H1 (cell line): ENCODE results near the gene SARS2. TPM values are rescaled to one million over a fixed set of nuclear protein-coding genes. Genes with fewer than 3 reads are reported as not detected.
A peak's percentile ranks its signal among the peaks of the same experiment; 100 is the strongest.

Source experiments
- CTCF ChIA-PET: fragments of 300-600 bp; sonication (Branson Sonifier 250); formaldehyde crosslinking; loops from one replicate; lab custom pipeline; 2021; ENCODE audit not compliant: partially characterized antibody; lab: Charles Lee
- POLR2A ChIA-PET: fragments of 300-600 bp; sonication (Branson Sonifier 250); formaldehyde crosslinking; loops from one replicate; lab custom pipeline; 2021; ENCODE audit warnings: inconsistent platforms; ENCODE audit not compliant: partially characterized antibody; lab: Charles Lee
- DNase-seq, 2 experiments: peaks; one replicate each; pipeline versions ENCODE4 v3.0.0 to v3.0.0-alpha.2; 2010 to 2022; ENCODE audit warnings: low spot score in 2 of 2, low read depth in 1 of 2, mixed read lengths in 1 of 2
- FAIRE-seq: peaks from 2 replicates; lab custom pipeline; 2011; peaks lifted over from hg19 to GRCh38; lab: Jason Lieb, UNC
- H2AFZ ChIP-seq: 2 replicates; pipeline ENCODE4 v1.8.1; 2012; ENCODE audit warnings: low read length, inconsistent platforms
- H2AK5ac ChIP-seq: 2 replicates; pipeline ENCODE4 v1.6.1; 2013; ENCODE audit warnings: low read depth, low read length
- H2BK120ac ChIP-seq: replicated peaks from 2 replicates; pipeline ENCODE3; 2013; ENCODE audit warnings: low read depth, low read length, inconsistent platforms
- H2BK12ac ChIP-seq: 2 replicates; pipeline ENCODE4 v1.6.1; 2013; ENCODE audit warnings: low read depth, low read length
- H2BK15ac ChIP-seq: 2 replicates; pipeline ENCODE4 v1.6.1; 2013; ENCODE audit warnings: low read length
- H2BK20ac ChIP-seq: 2 replicates; pipeline ENCODE4 v1.6.1; 2013; ENCODE audit warnings: low read length
- H2BK5ac ChIP-seq: 2 replicates; pipeline ENCODE4 v1.6.1; 2013; ENCODE audit warnings: low read depth, low read length
- H3K14ac ChIP-seq: 2 replicates; pipeline ENCODE4 v1.6.1; 2013; ENCODE audit warnings: inconsistent platforms; ENCODE audit not compliant: insufficient read length
- H3K18ac ChIP-seq: 2 replicates; pipeline ENCODE4 v1.6.1; 2013; ENCODE audit warnings: low read length; ENCODE audit errors: extremely low read depth
- H3K23ac ChIP-seq: 2 replicates; pipeline ENCODE4 v1.6.1; 2013; ENCODE audit warnings: inconsistent platforms; ENCODE audit not compliant: insufficient read length
- H3K23me2 ChIP-seq: 2 replicates; pipeline ENCODE4 v1.6.1; 2013; ENCODE audit warnings: low read depth, low read length
- H3K27ac ChIP-seq: 2 replicates; pipeline ENCODE4 v1.6.1; 2011; ENCODE audit warnings: low read depth, low read length, inconsistent platforms
- H3K27me3 ChIP-seq, 4 experiments: replicated peaks in 1 of 4; 1 replicate in 1 of 4; 2 replicates in 3 of 4; pipeline versions ENCODE4 v1.6.1 to v1.8.1; 2011 to 2013; ENCODE audit warnings: low read length in 3 of 4, mild to moderate bottlenecking in 3 of 4, inconsistent platforms in 2 of 4, mixed read lengths in 2 of 4, moderate library complexity in 1 of 4; ENCODE audit not compliant: control insufficient read depth in 3 of 4, insufficient read depth in 3 of 4; ENCODE audit errors: extremely low read depth in 1 of 4
- H3K36me3 ChIP-seq, 4 experiments: 2 replicates each; pipeline versions ENCODE4 v1.6.1 to v1.8.1; 2011 to 2013; ENCODE audit warnings: mild to moderate bottlenecking in 4 of 4, low read length in 3 of 4, moderate library complexity in 2 of 4, control low read depth in 1 of 4, inconsistent platforms in 1 of 4; ENCODE audit not compliant: insufficient read depth in 4 of 4, control insufficient read depth in 2 of 4
- H3K4ac ChIP-seq: replicated peaks from 2 replicates; pipeline ENCODE3; 2013; ENCODE audit warnings: low read length, low read depth, mixed read lengths, inconsistent platforms; ENCODE audit not compliant: insufficient read length
- H3K4me1 ChIP-seq, 4 experiments: replicated peaks in 1 of 4; 1 replicate in 1 of 4; 2 replicates in 3 of 4; pipeline versions ENCODE4 v1.6.1 to v1.8.1; 2011 to 2013; ENCODE audit warnings: low read length in 3 of 4, inconsistent platforms in 2 of 4, mixed read lengths in 1 of 4; ENCODE audit not compliant: insufficient read depth in 4 of 4, control insufficient read depth in 3 of 4
- H3K4me2 ChIP-seq, 2 experiments: 2 replicates each; pipeline versions ENCODE4 v1.6.1 to v1.8.1; 2011 to 2013; ENCODE audit warnings: low read depth in 2 of 2, low read length in 2 of 2, control low read depth in 1 of 2, inconsistent platforms in 1 of 2, mild to moderate bottlenecking in 1 of 2; ENCODE audit not compliant: insufficient read depth in 1 of 2
- H3K4me3 ChIP-seq, 4 experiments: fragments of 200-600, 300-600 bp in 1 of 4; sonication (generic), shearing (Covaris generic), sonication (Bioruptor Twin) in 1 of 4; 2 replicates each; pipeline versions ENCODE4 v1.5.1 to v1.8.1; 2011 to 2016; ENCODE audit warnings: low read length in 4 of 4, low read depth in 3 of 4, control low read depth in 2 of 4, inconsistent platforms in 2 of 4, mild to moderate bottlenecking in 2 of 4, mixed read lengths in 1 of 4, moderate library complexity in 1 of 4; ENCODE audit not compliant: insufficient read depth in 2 of 4; ENCODE audit errors: extremely low read depth in 1 of 4
- H3K56ac ChIP-seq: replicated peaks from 2 replicates; pipeline ENCODE3; 2013; ENCODE audit warnings: low read depth, mild to moderate bottlenecking, mixed read lengths, low read length, inconsistent platforms; ENCODE audit not compliant: insufficient read length
- H3K79me1 ChIP-seq: 2 replicates; pipeline ENCODE4 v1.6.1; 2013; ENCODE audit warnings: low read depth, low read length, control low read depth
- H3K79me2 ChIP-seq, 2 experiments: 2 replicates each; pipeline versions ENCODE4 v1.6.1 to v1.8.1; 2012 to 2013; ENCODE audit warnings: low read length in 2 of 2, mild to moderate bottlenecking in 2 of 2, inconsistent platforms in 1 of 2; ENCODE audit not compliant: insufficient read depth in 2 of 2, control insufficient read depth in 1 of 2
- H3K9ac ChIP-seq, 4 experiments: replicated peaks in 1 of 4; 1 replicate in 1 of 4; 2 replicates in 3 of 4; pipeline versions ENCODE4 v1.6.1 to v1.8.1; 2011 to 2013; ENCODE audit warnings: low read depth in 3 of 4, low read length in 3 of 4, control low read depth in 2 of 4, mild to moderate bottlenecking in 2 of 4, moderate library complexity in 2 of 4, inconsistent platforms in 1 of 4; ENCODE audit errors: extremely low read depth in 1 of 4
- H3K9me3 ChIP-seq, 2 experiments: 2 replicates each; pipeline versions ENCODE4 v1.6.1 to v1.8.1; 2012 to 2013; ENCODE audit warnings: mild to moderate bottlenecking in 2 of 2, moderate library complexity in 2 of 2, control low read depth in 1 of 2, inconsistent platforms in 1 of 2, low read depth in 1 of 2, low read length in 1 of 2, mixed read lengths in 1 of 2; ENCODE audit not compliant: insufficient read depth in 2 of 2
- H4K20me1 ChIP-seq, 2 experiments: replicated peaks in 1 of 2; 2 replicates each; pipeline versions ENCODE3 to v1.8.1; 2011 to 2013; ENCODE audit warnings: inconsistent platforms in 2 of 2, low read length in 2 of 2, mild to moderate bottlenecking in 1 of 2; ENCODE audit not compliant: insufficient read depth in 2 of 2, control insufficient read depth in 1 of 2
- H4K5ac ChIP-seq: 2 replicates; pipeline ENCODE4 v1.6.1; 2013; ENCODE audit warnings: low read length, low read depth, mixed read lengths, inconsistent platforms; ENCODE audit not compliant: insufficient read length
- H4K8ac ChIP-seq: 2 replicates; pipeline ENCODE4 v1.8.0; 2013; ENCODE audit warnings: mild to moderate bottlenecking, moderate library complexity, low read length, inconsistent platforms; ENCODE audit not compliant: insufficient read depth; ENCODE audit errors: extremely low read depth
- H4K91ac ChIP-seq: replicated peaks from 2 replicates; pipeline ENCODE3; 2013; ENCODE audit warnings: low read length, mixed read lengths, inconsistent platforms; ENCODE audit not compliant: insufficient read length
- ASH2L ChIP-seq: fragments of 200-600, 300-600 bp; sonication (generic); IDR thresholded peaks from one replicate; pipeline ENCODE4 v1.7.1; 2017; ENCODE audit warnings: low read length
- CBX5 ChIP-seq: fragments of 300-800, 300-1000 bp; sonication (generic); IDR thresholded peaks from 2 replicates; pipeline ENCODE4 v1.7.1; 2016; ENCODE audit warnings: antibody characterized with exemption, low read length, low read depth
- GTF2F1 ChIP-seq: IDR thresholded peaks from 2 replicates; pipeline ENCODE4 v1.6.1; 2012; ENCODE audit warnings: low read depth, low read length, improper control_type of control experiment, borderline replicate concordance
- JUND ChIP-seq: IDR thresholded peaks from 2 replicates; pipeline ENCODE4 v1.6.1; 2011; ENCODE audit warnings: mild to moderate bottlenecking, improper control_type of control experiment, low read length
- KDM1A ChIP-seq: fragments of 200-600, 300-600 bp; sonication (generic); IDR thresholded peaks from 2 replicates; pipeline ENCODE4 v1.7.1; 2016; ENCODE audit warnings: mild to moderate bottlenecking, low read length, borderline replicate concordance
- PHF8 ChIP-seq: fragments of 200-600 bp; sonication (generic); conservative IDR thresholded peaks from 2 replicates; pipeline ENCODE4 v1.7.1; 2012; ENCODE audit warnings: low read depth, mild to moderate bottlenecking, inconsistent platforms, low read length, moderate library complexity
- RFX5 ChIP-seq: IDR thresholded peaks from 2 replicates; pipeline ENCODE4 v1.6.1; 2011; ENCODE audit warnings: low read depth, low read length, improper control_type of control experiment, borderline replicate concordance
- SIN3A ChIP-seq, 2 experiments: IDR thresholded peaks in 1 of 2; conservative IDR thresholded peaks in 1 of 2; 2 replicates each; pipeline ENCODE4 v1.6.1; 2011 to 2012; ENCODE audit warnings: low read length in 2 of 2, improper control_type of control experiment in 1 of 2, low read depth in 1 of 2, mild to moderate bottlenecking in 1 of 2
- SIRT6 ChIP-seq: IDR thresholded peaks from one replicate; pipeline ENCODE4 v1.7.1; 2012; ENCODE audit warnings: low read length, inconsistent platforms
- SIX5 ChIP-seq: IDR thresholded peaks from 2 replicates; pipeline ENCODE4 v1.6.1; 2011; ENCODE audit warnings: mild to moderate bottlenecking, low read depth, low read length
- TBP ChIP-seq: IDR thresholded peaks from 2 replicates; pipeline ENCODE4 v1.6.1; 2011; ENCODE audit warnings: low read depth, low read length, improper control_type of control experiment
- USF2 ChIP-seq: IDR thresholded peaks from 2 replicates; pipeline ENCODE4 v1.6.1; 2011; ENCODE audit warnings: low read length, improper control_type of control experiment
- YY1 ChIP-seq: IDR thresholded peaks from 2 replicates; pipeline ENCODE4 v1.6.1; 2011; ENCODE audit warnings: low read depth, mild to moderate bottlenecking, low read length
- WGBS, 2 experiments: shearing (Covaris generic) in 1 of 2; methylation state at CpG; one replicate each; pipeline versions ENCODE4 v1.1.6 to v1.1.7; 2013 to 2015; ENCODE audit warnings: low lambda C conversion rate in 2 of 2, mixed read lengths in 2 of 2, inconsistent platforms in 1 of 2, low coverage in 1 of 2, missing lambda C conversion rate in 1 of 2; ENCODE audit not compliant: insufficient replicate concordance in 2 of 2, insufficient coverage in 1 of 2, insufficient read length in 1 of 2; ENCODE audit errors: extremely low coverage in 1 of 2, missing lambda C conversion rate in 1 of 2; 5-methylcytosine and 5-hydroxymethylcytosine counted together
- polyA plus RNA-seq, 7 experiments: library from polyadenylated mRNA; depleted of rRNA in 3 of 7; stranded (reverse) in 5 of 7; unstranded in 2 of 7; fragments of >200 nt in 5 of 7; fragments of 200-250 nt in 2 of 7; gene quantifications; 1 replicate in 5 of 7; 2 replicates in 1 of 7; 4 replicates in 1 of 7; pipeline versions ENCODE4 v1.2.1 to v1.2.3, GENCODE V29; 2011 to 2013; ENCODE audit warnings: missing spikeins in 2 of 7, mixed read lengths in 2 of 7
- total RNA-seq: library from RNA; stranded (reverse); fragmentation: NEBNext Ultra II Directional; extraction: Animal tissue kit (Norgen Biotek cat#: 25700); gene quantifications from 2 replicates; pipeline ENCODE4 v1.2.1, GENCODE V29; 2021

SARS2 gene
- total and polyA plus RNA-seq, 2 of the 8 experiments (the other 6 are each of a cell fraction or from before 2014, with no cell fraction given): 68.0 to 102 TPM

- no peak overlapping the region for H3K56ac ChIP-seq
- peaks cover 0 to 11% (median 5%) of the 10 kb centered on the region in 4 experiments; a peak in 5 of 7 replicates for H3K27me3 ChIP-seq
- peak overlapping the region; percentile 45 for H4K91ac ChIP-seq
- no peak overlapping the region for H2BK20ac ChIP-seq
- H3K79me2 ChIP-seq: no peaks in the 10 kb centered on the region
- peaks cover 0 to 7% (median 4%) of the 10 kb centered on the region in 4 experiments; a peak in 5 of 7 replicates for H3K4me1 ChIP-seq
- no peak overlapping the region for H3K14ac ChIP-seq
- H3K23me2 ChIP-seq: peaks cover 7% of the 10 kb centered on the region; the same call in 1 of the 2 replicates
- no peak overlapping the region for H3K4ac ChIP-seq
- no peak overlapping the region for H2BK12ac ChIP-seq
- no peaks in the 10 kb centered on the region for H3K79me1 ChIP-seq
- H4K20me1 ChIP-seq: no peaks in the 10 kb centered on the region
- no peak overlapping the region for H2BK120ac ChIP-seq
- H2BK5ac ChIP-seq: no peak overlapping the region
- 0 out of 2 replicates have a peak overlapping the region, but pooled peaks have one; percentile 22 for H3K18ac ChIP-seq
- DNase-seq (no peak), FAIRE-seq (no peak)
- no peak overlapping the region for H4K5ac ChIP-seq
- no peaks in the 10 kb centered on the region for H3K36me3 ChIP-seq
- H4K8ac ChIP-seq: no peak overlapping the region
- no peak overlapping the region for H2AFZ ChIP-seq
- no peak overlapping the region for H2BK15ac ChIP-seq
- 93% methylated on average over 3 of the region's 19 CpGs; no CpG with 5 or more reads in 1 of the 2 experiments for WGBS, 2 experiments
- no peak overlapping the region for H3K27ac ChIP-seq
- H3K4me2 ChIP-seq: peak overlapping the region; percentile 74 to 79; a peak in 3 of 4 replicates
- H3K9ac ChIP-seq: no peak overlapping the region
- POLR2A ChIA-PET: interaction anchor here (0.6 to 3.4 kb wide), 10 partner anchors 10 to 462 kb away, joined by 3 to 33 read pairs (median 4); partner anchors contain the start of genes FBXO17, HNRNPL, NFKBIB and SIRT2
- no peak overlapping the region for H2AK5ac ChIP-seq
- H3K9me3 ChIP-seq: no peaks in the 10 kb centered on the region
- peak overlapping the region in 2 of 4 experiments; percentile 50 to 63; a peak in 3 of 8 replicates for H3K4me3 ChIP-seq
- H3K23ac ChIP-seq: no peak overlapping the region
- CTCF ChIA-PET: interaction anchor here (0.5 to 3.3 kb wide), 7 partner anchors 7 to 152 kb away, joined by 3 to 32 read pairs (median 4); partner anchors contain the start of gene NFKBIB
- TF ChIP-seq YY1: no peak
- no peak for TF ChIP-seq TBP
- no peak for TF ChIP-seq CBX5
- TF ChIP-seq KDM1A: no peak
- TF ChIP-seq SIX5: no peak
- no peak for TF ChIP-seq JUND
- no peak for TF ChIP-seq ASH2L
- TF ChIP-seq PHF8: no peak
- TF ChIP-seq SIN3A (conservative IDR thresholded peaks at IDR 0.05 in 1 of 2, IDR thresholded peaks at IDR 0.05 in 1 of 2; ENCODE audit: low read depth in 1 of 2, low read length in 2 of 2): no peak
- TF ChIP-seq RFX5: no peak
- no peak for TF ChIP-seq GTF2F1
- no peak for TF ChIP-seq USF2
- no peak for TF ChIP-seq SIRT6
Observed at GRCh38 chr19:38870612-38871011, 60.0 kb downstream of the SARS2 start.
